Measurements from ENCODE around the gene TBC1D25.

Gene TBC1D25

GRCh38 chrX:48539345-48540027 is at the start of gene TBC1D25:
TSS of gene TBC1D25 (plus strand) at chrX:48539714. CDS start at chrX:48539798, 84 bp downstream.
- no peak for TF ChIP-seq ZNF274 (IDR thresholded peaks at IDR 0.05; ENCODE audit: low read depth, low read length)
- peak within 1 kb of the TSS; percentile 72 for H3K4me3 ChIP-seq (ENCODE audit: low read length)

GRCh38 chrX:48489892-48490291 is 49.6 kb upstream of the TBC1D25 start:
- no peak for TF ChIP-seq ZNF274 (IDR thresholded peaks at IDR 0.05; ENCODE audit: low read depth, low read length)
- no peak overlapping the region for H3K4me3 ChIP-seq (ENCODE audit: low read length)

GRCh38 chrX:48490661-48491060 is 48.9 kb upstream of the TBC1D25 start:
- TF ChIP-seq ZNF274 (IDR thresholded peaks at IDR 0.05; ENCODE audit: low read depth, low read length), result no peak
- H3K4me3 ChIP-seq (ENCODE audit: low read length), result no peak overlapping the region

- TF ChIP-seq ZNF274 (IDR thresholded peaks at IDR 0.05; ENCODE audit: low read depth, low read length), result no peak
- no peak overlapping the region for H3K4me3 ChIP-seq (ENCODE audit: low read length)
These were observed 47.7 kb upstream of the TBC1D25 start for GRCh38 chrX:48491809-48492208.

- no peak overlapping the region for H3K4me3 ChIP-seq (ENCODE audit: low read length)
- TF ChIP-seq ZNF274 (IDR thresholded peaks at IDR 0.05; ENCODE audit: low read depth, low read length), result no peak
These were observed 47.1 kb upstream of the TBC1D25 start for GRCh38 chrX:48492293-48492910.

GRCh38 chrX:48493890-48494364 is 45.6 kb upstream of the TBC1D25 start:
- H3K4me3 ChIP-seq (ENCODE audit: low read length), result no peak overlapping the region
- TF ChIP-seq ZNF274 (IDR thresholded peaks at IDR 0.05; ENCODE audit: low read depth, low read length), result no peak

- no peak for TF ChIP-seq ZNF274 (IDR thresholded peaks at IDR 0.05; ENCODE audit: low read depth, low read length)
- H3K4me3 ChIP-seq (ENCODE audit: low read length), result no peak overlapping the region
These were observed 42.9 kb upstream of the TBC1D25 start for GRCh38 chrX:48496660-48497059.

- H3K4me3 ChIP-seq (ENCODE audit: low read length), result no peak overlapping the region
These were observed 41.6 kb upstream of the TBC1D25 start for GRCh38 chrX:48497871-48498270.

GRCh38 chrX:48498374-48498809 is 41.1 kb upstream of the TBC1D25 start:
- no peak overlapping the region for H3K4me3 ChIP-seq (ENCODE audit: low read length)
- TF ChIP-seq ZNF274 (IDR thresholded peaks at IDR 0.05; ENCODE audit: low read depth, low read length), result no peak

More at GRCh38 chrX:48497871-48498270, 41.6 kb upstream of the TBC1D25 start:
- no peak for TF ChIP-seq ZNF274 (IDR thresholded peaks at IDR 0.05; ENCODE audit: low read depth, low read length)

- no peak overlapping the region for H3K4me3 ChIP-seq (ENCODE audit: low read length)
- TF ChIP-seq ZNF274 (IDR thresholded peaks at IDR 0.05; ENCODE audit: low read depth, low read length), result no peak
These were observed 35.3 kb upstream of the TBC1D25 start for GRCh38 chrX:48504261-48504660.

GRCh38 chrX:48505481-48505880 is 34.0 kb upstream of the TBC1D25 start:
- H3K4me3 ChIP-seq (ENCODE audit: low read length), result no peak overlapping the region
- TF ChIP-seq ZNF274 (IDR thresholded peaks at IDR 0.05; ENCODE audit: low read depth, low read length), result no peak

GRCh38 chrX:48507246-48507645 is 32.3 kb upstream of the TBC1D25 start:
- H3K4me3 ChIP-seq (ENCODE audit: low read length), result no peak overlapping the region
- TF ChIP-seq ZNF274 (IDR thresholded peaks at IDR 0.05; ENCODE audit: low read depth, low read length), result no peak

GRCh38 chrX:48508400-48509244 is 30.9 kb upstream of the TBC1D25 start, which contains the start of gene PORCN:
TSS of gene PORCN (plus strand) at chrX:48508992. CDS start at chrX:48509821, 829 bp downstream.
- peak within 1 kb of the TSS; percentile 75 for H3K4me3 ChIP-seq (ENCODE audit: low read length)

GRCh38 chrX:48509245-48509590 is 30.3 kb upstream of the TBC1D25 start:
- H3K4me3 ChIP-seq (ENCODE audit: low read length), result peak overlapping the region; percentile 71; the same call in 1 of the 2 replicates
- TF ChIP-seq ZNF274 (IDR thresholded peaks at IDR 0.05; ENCODE audit: low read depth, low read length), result no peak

More at GRCh38 chrX:48508400-48509244, 30.9 kb upstream of the TBC1D25 start, which contains the start of gene PORCN:
- no peak for TF ChIP-seq ZNF274 (IDR thresholded peaks at IDR 0.05; ENCODE audit: low read depth, low read length)

All from GM08714 (cell line).